Naive thymus-derived CD4-positive, alpha-beta T cell (primary cell): Measurements from ENCODE around the gene CPAMD8. TPM values are rescaled to one million over a fixed set of nuclear protein-coding genes. Genes with fewer than 3 reads are reported as not detected.

ENCODE experiments used
- ATAC-seq: fragments of 150-1000 bp; cut with Tn5 transposase; 2 replicates; pipeline ENCODE4 v1.10.0; 2021; ENCODE audit warnings: mild to moderate bottlenecking, moderate library complexity
- CTCF ChIA-PET: fragments of 350-600 bp; sonication (Branson Sonifier 250); formaldehyde crosslinking; loops from one replicate; lab custom pipeline; 2021; ENCODE audit warnings: antibody characterized with exemption; lab: Charles Lee
- POLR2A ChIA-PET: fragments of 350-600 bp; sonication (Branson Sonifier 250); formaldehyde crosslinking; loops from one replicate; lab custom pipeline; 2021; ENCODE audit warnings: antibody characterized with exemption, inconsistent platforms; lab: Charles Lee
- DNase-seq, 9 donors: peaks; one replicate each; pipeline versions ENCODE4 v3.0.0 to v3.0.0-alpha.2; 2020 to 2022; ENCODE audit warnings: mixed read lengths in 1 of 9
- H3K27ac ChIP-seq: one replicate; pipeline ENCODE4 v1.7.0; 2013; ENCODE audit warnings: mild to moderate bottlenecking, low read depth, low read length, moderate library complexity
- H3K27me3 ChIP-seq, 2 donors: one replicate each; pipeline ENCODE4 v1.7.0; 2013; ENCODE audit warnings: low read length in 2 of 2, mild to moderate bottlenecking in 2 of 2, moderate library complexity in 2 of 2; ENCODE audit not compliant: control insufficient read depth in 2 of 2, insufficient read depth in 2 of 2
- H3K36me3 ChIP-seq, 3 experiments: 1 replicate in 2 of 3; 2 replicates in 1 of 3; pipeline ENCODE4 v1.7.0; 2013; ENCODE audit warnings: low read length in 3 of 3, mild to moderate bottlenecking in 3 of 3, moderate library complexity in 1 of 3; ENCODE audit not compliant: insufficient read depth in 3 of 3, control insufficient read depth in 2 of 3
- H3K4me1 ChIP-seq, 2 donors: one replicate each; pipeline ENCODE4 v1.7.0; 2013; ENCODE audit warnings: low read length in 2 of 2, mild to moderate bottlenecking in 2 of 2, moderate library complexity in 1 of 2; ENCODE audit not compliant: control insufficient read depth in 2 of 2, insufficient read depth in 2 of 2
- H3K4me3 ChIP-seq: 2 replicates; pipeline ENCODE4 v1.7.0; 2013; ENCODE audit warnings: mild to moderate bottlenecking, low read length
- H3K9me3 ChIP-seq, 3 experiments: 1 replicate in 2 of 3; 2 replicates in 1 of 3; pipeline ENCODE4 v1.7.0; 2013; ENCODE audit warnings: low read length in 3 of 3; ENCODE audit not compliant: control insufficient read depth in 2 of 3
- H3K27ac Mint-ChIP-seq, 9 donors: one replicate each; pipeline ENCODE4 v1.8.0; 2020 to 2022; ENCODE audit warnings: mixed read lengths in 9 of 9, mild to moderate bottlenecking in 8 of 9, moderate library complexity in 5 of 9, inconsistent platforms in 2 of 9
- H3K27me3 Mint-ChIP-seq, 5 donors: one replicate each; pipeline ENCODE4 v1.8.0; 2021 to 2022; ENCODE audit warnings: mixed read lengths in 5 of 5, mild to moderate bottlenecking in 1 of 5
- H3K36me3 Mint-ChIP-seq, 5 donors: one replicate each; pipeline ENCODE4 v1.8.0; 2020 to 2022; ENCODE audit warnings: mixed read lengths in 5 of 5, mild to moderate bottlenecking in 3 of 5, inconsistent platforms in 1 of 5
- H3K4me1 Mint-ChIP-seq, 7 donors: one replicate each; pipeline ENCODE4 v1.8.0; 2020 to 2022; ENCODE audit warnings: mixed read lengths in 7 of 7, mild to moderate bottlenecking in 3 of 7, inconsistent platforms in 1 of 7
- H3K4me3 Mint-ChIP-seq, 10 donors: one replicate each; pipeline ENCODE4 v1.8.0; 2020 to 2022; ENCODE audit warnings: mild to moderate bottlenecking in 10 of 10, mixed read lengths in 10 of 10, moderate library complexity in 6 of 10, inconsistent platforms in 2 of 10
- H3K9me3 Mint-ChIP-seq, 11 donors: one replicate each; pipeline ENCODE4 v1.8.0; 2020 to 2022; ENCODE audit warnings: mixed read lengths in 11 of 11, mild to moderate bottlenecking in 4 of 11, inconsistent platforms in 1 of 11, moderate library complexity in 1 of 11
- intact Hi-C, 2 donors: fragments of 100-400 bp; cut with micrococcal nuclease; formaldehyde crosslinking; loops; one replicate each; pipeline ENCODE4 v1.15.1; 2023
- polyA plus RNA-seq, 2 donors: library from polyadenylated mRNA; unstranded; fragments of 300-500 nt; fragmentation: Illumina TruSeq; gene quantifications; one replicate each; pipeline ENCODE4 v1.2.3, GENCODE V29; 2021
- total RNA-seq, 6 experiments: library from RNA in 5 of 6; stranded (reverse) in 5 of 6; gene quantifications; 1 replicate in 5 of 6; 2 replicates in 1 of 6; pipeline ENCODE4 v1.2.3 and lab custom pipeline; 2021 to 2026

CPAMD8 gene
- total and polyA plus RNA-seq, 7 experiments from 2014 or later = 0.18 to 6.6 (median 2.4) TPM

GRCh38 chr19:16853066-16853465, 173.5 kb downstream of the CPAMD8 start:
- no peak overlapping the region for H3K27ac Mint-ChIP-seq
- CTCF ChIA-PET = no interaction called here
- no peak for ATAC-seq
- intact Hi-C loops = no loop called here
- H3K9me3 Mint-ChIP-seq = no peaks in the 10 kb centered on the region
- peaks cover 0 to 8% (median 0%) of the 10 kb centered on the region in 7 donors for H3K4me1 Mint-ChIP-seq
- peaks cover 3 to 64% (median 29%) of the 10 kb centered on the region in 5 donors for H3K36me3 Mint-ChIP-seq
- no peak overlapping the region for H3K4me3 ChIP-seq
- H3K4me3 Mint-ChIP-seq = no peak overlapping the region
- no peaks in the 10 kb centered on the region for H3K27me3 ChIP-seq
- H3K27me3 Mint-ChIP-seq = no peaks in the 10 kb centered on the region
- DNase-seq = no peak
- peaks cover 0 to 76% (median 0%) of the 10 kb centered on the region in 3 experiments for H3K36me3 ChIP-seq
- no peak overlapping the region for H3K27ac ChIP-seq
- H3K4me1 ChIP-seq = no peaks in the 10 kb centered on the region
- POLR2A ChIA-PET = no interaction called here
- no peaks in the 10 kb centered on the region for H3K9me3 ChIP-seq

- POLR2A ChIA-PET = no interaction called here
- no peaks in the 10 kb centered on the region for H3K27me3 Mint-ChIP-seq
- peaks cover 3 to 68% (median 34%) of the 10 kb centered on the region in 5 donors for H3K36me3 Mint-ChIP-seq
- H3K4me3 Mint-ChIP-seq = no peak overlapping the region
- no peak overlapping the region for H3K4me3 ChIP-seq
- CTCF ChIA-PET = no interaction called here
- no peak overlapping the region for H3K27ac Mint-ChIP-seq
- ATAC-seq = no peak
- intact Hi-C loops = no loop called here
- DNase-seq = no peak
- H3K4me1 Mint-ChIP-seq = peaks cover 0 to 5% (median 0%) of the 10 kb centered on the region in 7 donors
- peaks cover 0 to 91% (median 0%) of the 10 kb centered on the region in 3 experiments for H3K36me3 ChIP-seq
- no peaks in the 10 kb centered on the region for H3K9me3 Mint-ChIP-seq
- no peaks in the 10 kb centered on the region for H3K9me3 ChIP-seq
- no peak overlapping the region for H3K27ac ChIP-seq
- H3K4me1 ChIP-seq = no peaks in the 10 kb centered on the region
- no peaks in the 10 kb centered on the region for H3K27me3 ChIP-seq
Observed at GRCh38 chr19:16851031-16851712, 175.4 kb downstream of the CPAMD8 start.

- H3K27ac Mint-ChIP-seq = no peak overlapping the region
- Histone ChIP-seq H3K4me3 (no peak overlapping the region), H3K4me1 (no peaks in the 10 kb centered on the region), H3K9me3 (no peaks in the 10 kb centered on the region), H3K27me3 (no peaks in the 10 kb centered on the region), H3K36me3 (peaks cover 0 to 96% (median under 1%) of the 10 kb centered on the region in 3 experiments), H3K27ac (no peak overlapping the region)
- DNase-seq = no peak
- H3K36me3 Mint-ChIP-seq = peaks cover 3 to 67% (median 33%) of the 10 kb centered on the region in 5 donors
- peaks cover 0 to 6% (median 0%) of the 10 kb centered on the region in 7 donors for H3K4me1 Mint-ChIP-seq
- POLR2A ChIA-PET = interaction anchor here (0.6 kb wide), 1 partner anchor 275 kb away, joined by 4 read pairs; no protein-coding TSS in a partner anchor
- no peak overlapping the region for H3K4me3 Mint-ChIP-seq
- CTCF ChIA-PET = no interaction called here
- no peak for ATAC-seq
- no peaks in the 10 kb centered on the region for H3K27me3 Mint-ChIP-seq
- intact Hi-C loops = no loop called here
- H3K9me3 Mint-ChIP-seq = peaks cover 0 to under 1% (median 0%) of the 10 kb centered on the region in 11 donors
Observed at GRCh38 chr19:16850133-16850532, 176.5 kb downstream of the CPAMD8 start.

GRCh38 chr19:16849168-16849567, 177.4 kb downstream of the CPAMD8 start:
- ChIA-PET POLR2A (no interaction called here), CTCF (interaction anchor here (0.9 kb wide), 1 partner anchor 79 kb away, joined by 5 read pairs; no protein-coding TSS in a partner anchor)
- H3K4me3 ChIP-seq = no peak overlapping the region
- H3K27me3 ChIP-seq = no peaks in the 10 kb centered on the region
- no peak overlapping the region for H3K27ac Mint-ChIP-seq
- H3K4me1 Mint-ChIP-seq = peaks cover 0 to 10% (median 0%) of the 10 kb centered on the region in 7 donors
- no peak overlapping the region for H3K4me3 Mint-ChIP-seq
- ATAC-seq = no peak
- no peaks in the 10 kb centered on the region for H3K27me3 Mint-ChIP-seq
- no peak overlapping the region for H3K27ac ChIP-seq
- H3K4me1 ChIP-seq = no peaks in the 10 kb centered on the region
- DNase-seq = no peak
- intact Hi-C loops = no loop called here
- H3K36me3 Mint-ChIP-seq = peaks cover 7 to 68% (median 29%) of the 10 kb centered on the region in 5 donors
- peaks cover 0 to 96% (median 3%) of the 10 kb centered on the region in 3 experiments for H3K36me3 ChIP-seq
- H3K9me3 Mint-ChIP-seq = peaks cover 0 to 2% (median 0%) of the 10 kb centered on the region in 11 donors
- no peaks in the 10 kb centered on the region for H3K9me3 ChIP-seq

GRCh38 chr19:16847430-16847829, 179.2 kb downstream of the CPAMD8 start:
- Histone ChIP-seq H3K4me1 (no peaks in the 10 kb centered on the region), H3K9me3 (no peaks in the 10 kb centered on the region), H3K27ac (no peak overlapping the region), H3K36me3 (peaks cover 0 to 96% (median 3%) of the 10 kb centered on the region in 3 experiments), H3K27me3 (no peaks in the 10 kb centered on the region), H3K4me3 (no peak overlapping the region)
- intact Hi-C loops = no loop called here
- ChIA-PET CTCF (no interaction called here), POLR2A (no interaction called here)
- Mint-ChIP-seq H3K27me3 (no peaks in the 10 kb centered on the region), H3K9me3 (peaks cover 0 to 2% (median 0%) of the 10 kb centered on the region in 11 donors), H3K36me3 (peaks cover 9 to 65% (median 30%) of the 10 kb centered on the region in 5 donors), H3K4me1 (peaks cover 0 to 10% (median 0%) of the 10 kb centered on the region in 7 donors), H3K27ac (peak overlapping the region in 1 of 9 donors; percentile 75), H3K4me3 (no peak overlapping the region)
- peak; percentile 36 for ATAC-seq
- DNase-seq = no peak

GRCh38 chr19:16846901-16847300, 179.7 kb downstream of the CPAMD8 start:
- Mint-ChIP-seq H3K9me3 (peaks cover 0 to 2% (median 0%) of the 10 kb centered on the region in 11 donors), H3K36me3 (peaks cover 9 to 62% (median 30%) of the 10 kb centered on the region in 5 donors), H3K27ac (no peak overlapping the region), H3K27me3 (no peaks in the 10 kb centered on the region), H3K4me1 (peaks cover 0 to 10% (median 0%) of the 10 kb centered on the region in 7 donors), H3K4me3 (no peak overlapping the region)
- CTCF ChIA-PET = no interaction called here
- intact Hi-C loops = no loop called here
- ATAC-seq = no peak
- Histone ChIP-seq H3K4me1 (no peaks in the 10 kb centered on the region), H3K4me3 (no peak overlapping the region), H3K27ac (no peak overlapping the region), H3K36me3 (peaks cover 0 to 96% (median 3%) of the 10 kb centered on the region in 3 experiments), H3K9me3 (no peaks in the 10 kb centered on the region), H3K27me3 (no peaks in the 10 kb centered on the region)
- POLR2A ChIA-PET = no interaction called here
- DNase-seq = no peak
